HG03039 (cell line): Measurements from ENCODE around the gene DGLUCY.
"Not testable (repeated sequence)": the region's sequence is repeated elsewhere in the genome, so short reads cannot be mapped to it uniquely, and the experiment has no call there.

Experiments used
- ATAC-seq: cut with Tn5 transposase; IDR thresholded peaks from one replicate; pipeline ENCODE4 v1.9.1; 2021; ENCODE audit warnings: mild to moderate bottlenecking, moderate library complexity; ENCODE audit not compliant: unreplicated experiment

DGLUCY gene

GRCh38 chr14:91255026-91255695 lies 141.3 kb downstream of the DGLUCY start:
- no peak for ATAC-seq

- ATAC-seq: no peak
Measured at GRCh38 chr14:91256661-91257060, 142.8 kb downstream of the DGLUCY start.

GRCh38 chr14:91257328-91258010 lies 143.6 kb downstream of the DGLUCY start:
- ATAC-seq: no peak

GRCh38 chr14:91258011-91258618 lies 144.2 kb downstream of the DGLUCY start:
- no peak for ATAC-seq

- ATAC-seq: no peak
Measured at GRCh38 chr14:91258876-91259275, 145.0 kb downstream of the DGLUCY start.

GRCh38 chr14:91261115-91261514 lies 147.2 kb downstream of the DGLUCY start:
- ATAC-seq: no peak

- no peak for ATAC-seq
Measured at GRCh38 chr14:91261986-91262549, 148.2 kb downstream of the DGLUCY start.

GRCh38 chr14:91263329-91263728 lies 149.5 kb downstream of the DGLUCY start:
- no peak for ATAC-seq

- no peak for ATAC-seq
Measured at GRCh38 chr14:91264151-91265150, 150.6 kb downstream of the DGLUCY start.

- no peak for ATAC-seq
Measured at GRCh38 chr14:91265404-91265803, 151.5 kb downstream of the DGLUCY start.

- not testable (repeated sequence) for ATAC-seq
Measured at GRCh38 chr14:91266276-91266675, 152.4 kb downstream of the DGLUCY start.

- ATAC-seq: no peak
Measured at GRCh38 chr14:91267965-91268437, 154.1 kb downstream of the DGLUCY start.

- ATAC-seq: no peak
Measured at GRCh38 chr14:91269076-91269991, 155.5 kb downstream of the DGLUCY start.

GRCh38 chr14:91270188-91270587 lies 156.3 kb downstream of the DGLUCY start:
- no peak for ATAC-seq

GRCh38 chr14:91270619-91271018 lies 156.7 kb downstream of the DGLUCY start:
- no peak for ATAC-seq

GRCh38 chr14:91271639-91272038 lies 157.8 kb downstream of the DGLUCY start:
- no peak for ATAC-seq

- no peak for ATAC-seq
Measured at GRCh38 chr14:91272341-91273272, 158.7 kb downstream of the DGLUCY start.

GRCh38 chr14:91273273-91273884 lies 159.5 kb downstream of the DGLUCY start:
- no peak for ATAC-seq
